Activated CD4-positive, alpha-beta T cell treated with anti-CD3 and anti-CD28 coated beads for 1 hour (primary cell): ENCODE measurements around the gene FAM193A.
"Not testable (repeated sequence)": the region's sequence is repeated elsewhere in the genome, so short reads cannot be mapped to it uniquely, and the experiment has no call there.

Source experiments
- DNase-seq: peaks from one replicate; pipeline ENCODE4 v3.0.0-alpha.2; 2020

The FAM193A gene

DNA sequence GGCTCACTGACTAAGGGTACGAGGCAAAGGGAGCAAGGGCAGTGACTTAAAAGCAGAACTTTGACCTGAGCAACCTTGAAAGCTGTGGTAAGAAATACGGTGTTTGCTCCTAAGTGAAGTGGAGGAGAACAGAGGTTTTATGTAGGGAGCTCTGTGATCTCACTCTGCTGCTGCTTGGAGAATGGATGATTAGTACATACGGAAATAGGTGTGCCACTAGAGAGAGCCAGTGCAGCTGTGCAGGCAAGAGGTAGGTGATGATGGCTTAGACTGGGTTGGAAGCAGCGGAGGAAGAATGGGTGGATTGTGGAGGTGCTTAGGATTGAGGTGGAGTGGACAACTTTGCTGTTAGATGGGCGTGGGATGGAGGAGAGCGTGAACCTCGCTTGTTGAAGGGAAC, 85.0 kb downstream of the FAM193A start:
- DNase-seq, result no peak

DNA sequence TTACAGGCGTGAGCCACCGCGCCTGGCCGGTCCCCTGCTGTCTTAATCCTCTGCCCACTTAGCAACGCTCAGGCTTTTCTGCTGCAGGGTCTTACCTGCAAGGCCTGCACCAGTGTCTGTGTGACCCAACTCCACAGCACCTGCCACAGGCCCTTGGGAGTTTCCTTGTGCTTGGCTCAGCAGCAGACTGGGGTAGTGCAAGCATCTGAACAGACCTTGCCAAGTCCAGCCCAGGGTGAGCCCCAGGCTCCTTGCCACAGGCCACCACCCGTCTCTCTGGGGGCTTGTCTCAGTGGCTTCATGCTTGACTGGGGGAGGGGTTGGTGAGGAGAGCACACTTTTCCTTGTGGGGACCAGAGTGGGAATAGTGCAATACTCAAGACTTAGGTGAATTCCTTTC, 87.0 kb downstream of the FAM193A start:
- no peak for DNase-seq

DNA sequence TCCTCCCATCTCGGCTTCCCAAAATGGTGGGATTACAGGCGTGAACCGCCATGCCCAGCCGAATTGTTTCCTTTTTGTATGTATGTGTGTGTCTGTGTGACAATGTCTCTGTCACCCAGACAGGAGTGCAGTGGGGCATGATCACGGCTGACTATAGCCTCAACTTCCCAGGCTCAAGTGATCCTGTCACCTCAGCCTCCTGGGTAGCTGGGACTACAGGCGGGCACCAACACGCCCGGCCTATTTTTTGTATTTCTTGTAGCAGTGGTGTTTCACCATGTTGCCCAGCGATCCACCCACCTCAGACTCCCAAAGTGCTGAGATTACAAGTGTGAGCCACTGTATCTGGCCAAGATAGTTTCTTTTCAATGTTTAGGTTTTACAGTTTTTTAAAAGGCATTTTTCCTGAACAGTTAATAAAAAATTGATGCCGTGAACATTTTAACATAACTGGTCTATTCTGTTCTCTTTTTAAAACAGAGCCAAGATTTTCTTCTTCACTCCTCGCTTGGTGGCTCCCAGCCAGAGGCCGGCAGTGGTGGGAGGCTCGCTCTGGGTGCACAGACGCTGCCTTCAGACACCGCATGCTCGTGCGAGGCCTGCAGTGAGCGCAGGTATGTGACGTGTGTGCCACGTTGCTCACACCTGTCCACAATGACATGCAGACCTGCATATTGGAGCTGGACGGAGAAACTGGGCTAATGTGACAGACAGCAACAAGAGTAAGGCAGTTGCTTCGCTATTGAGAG, 88.5 kb downstream of the FAM193A start:
- DNase-seq, result no peak

DNA sequence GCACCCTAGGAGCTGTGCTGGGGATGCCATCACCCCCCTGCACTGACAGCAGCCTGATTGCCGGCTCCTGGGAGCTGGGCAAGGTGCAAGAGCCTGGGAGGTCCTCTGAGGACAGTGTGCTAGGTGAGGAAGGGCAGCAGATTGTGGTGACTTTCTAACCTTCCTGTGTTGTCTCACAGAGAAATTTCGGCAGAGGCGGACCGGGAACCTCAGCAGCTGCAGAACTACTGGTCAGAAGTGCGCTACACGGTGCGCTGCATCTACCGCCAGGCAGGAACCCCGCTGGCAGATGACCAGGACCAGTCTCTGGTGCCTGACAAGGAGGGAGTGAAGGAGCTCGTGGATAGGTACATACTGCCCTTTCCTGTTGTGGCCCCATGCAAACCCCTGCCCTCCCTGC, 89.8 kb downstream of the FAM193A start:
- no peak for DNase-seq

DNA sequence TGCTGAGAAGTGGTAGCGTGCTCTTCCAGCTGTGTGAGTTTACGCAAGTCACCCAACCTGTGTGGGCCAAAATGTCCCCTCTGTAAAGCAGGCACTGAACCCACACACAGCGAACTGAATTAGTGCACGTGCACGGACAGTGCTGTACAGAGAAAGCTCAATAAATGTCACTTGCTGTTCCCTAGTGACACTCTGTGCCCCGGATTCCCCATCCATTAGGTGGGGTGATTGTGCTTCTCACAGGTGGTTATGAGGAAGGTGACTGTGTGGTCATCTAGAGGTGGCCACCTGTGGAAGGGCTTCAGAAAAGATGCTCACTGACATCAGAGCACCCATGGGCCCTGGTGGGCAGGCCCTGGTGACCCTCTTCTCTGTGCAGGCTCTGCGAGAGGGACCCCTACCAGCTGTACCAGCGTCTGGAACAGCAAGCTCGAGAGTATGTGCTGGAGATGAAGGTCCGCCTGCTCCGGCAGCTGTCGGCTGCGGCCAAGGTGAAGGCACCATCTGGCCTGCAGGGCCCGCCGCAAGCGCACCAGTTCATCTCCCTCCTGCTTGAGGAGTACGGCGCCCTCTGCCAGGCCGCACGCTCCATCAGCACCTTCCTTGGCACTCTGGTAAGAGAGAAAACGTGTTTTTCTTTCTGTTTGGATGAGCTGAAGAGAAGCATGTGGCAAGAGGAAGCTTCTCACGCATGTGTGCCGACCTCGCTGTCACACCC, 94.3 kb downstream of the FAM193A start:
- no peak for DNase-seq

DNA sequence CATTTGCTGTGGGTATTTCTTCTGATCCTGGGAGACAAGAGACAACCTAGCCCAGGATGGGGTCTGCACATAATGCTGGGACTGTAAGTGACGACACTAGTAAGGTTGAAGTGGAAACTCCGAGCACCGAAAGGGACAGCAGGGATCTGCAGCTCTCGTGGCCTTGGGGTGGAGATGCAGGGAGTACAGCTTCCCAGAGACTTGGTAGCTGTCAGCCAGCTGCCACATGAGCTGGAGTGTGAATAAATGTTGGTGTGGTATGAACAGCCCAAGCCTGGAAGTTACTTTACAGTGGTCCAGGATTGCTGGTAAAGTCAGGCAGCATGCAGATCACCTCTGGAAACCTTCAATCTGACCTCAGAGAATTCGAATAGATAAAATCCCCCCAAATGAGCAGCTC, 97.6 kb downstream of the FAM193A start:
- DNase-seq, result no peak

DNA sequence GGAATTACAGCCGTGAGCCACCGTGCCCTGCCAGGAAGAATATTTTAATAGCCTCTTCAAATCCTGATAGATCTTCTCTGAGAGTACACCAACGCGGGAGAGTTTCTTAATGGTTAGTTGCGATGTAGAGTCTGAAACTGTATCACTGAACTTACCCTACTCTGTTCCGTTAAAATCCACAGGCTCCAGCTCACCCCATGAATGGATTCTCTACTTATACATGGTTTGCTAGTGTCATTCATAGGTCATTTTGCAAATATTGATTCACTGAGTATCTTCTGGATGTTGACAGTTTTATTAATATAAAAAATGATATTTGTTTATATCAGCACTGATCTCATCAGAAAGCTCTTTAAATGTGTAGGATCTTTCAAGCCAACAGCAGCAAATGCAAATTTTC, 99.9 kb downstream of the FAM193A start:
- no peak for DNase-seq

DNA sequence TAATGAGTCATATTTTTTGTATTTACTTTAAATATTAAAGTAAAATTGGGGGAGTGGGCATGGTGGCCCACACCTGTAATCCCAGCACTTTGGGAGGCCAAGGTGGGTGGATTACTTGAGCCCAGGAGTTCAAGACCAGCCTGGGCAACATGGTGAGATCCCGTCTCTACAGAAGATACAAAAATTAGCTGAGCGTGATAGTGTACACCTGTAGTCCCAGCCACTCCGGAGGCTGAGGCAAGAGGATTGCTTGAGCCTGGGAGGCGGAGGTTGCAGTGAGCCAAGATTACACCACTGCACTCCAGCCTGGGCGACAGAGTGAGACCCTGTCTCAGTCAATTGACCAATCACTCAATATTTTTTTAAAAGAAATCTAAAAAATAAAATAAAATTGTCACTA, 100.5 kb downstream of the FAM193A start:
- DNase-seq, result not testable (repeated sequence)

DNA sequence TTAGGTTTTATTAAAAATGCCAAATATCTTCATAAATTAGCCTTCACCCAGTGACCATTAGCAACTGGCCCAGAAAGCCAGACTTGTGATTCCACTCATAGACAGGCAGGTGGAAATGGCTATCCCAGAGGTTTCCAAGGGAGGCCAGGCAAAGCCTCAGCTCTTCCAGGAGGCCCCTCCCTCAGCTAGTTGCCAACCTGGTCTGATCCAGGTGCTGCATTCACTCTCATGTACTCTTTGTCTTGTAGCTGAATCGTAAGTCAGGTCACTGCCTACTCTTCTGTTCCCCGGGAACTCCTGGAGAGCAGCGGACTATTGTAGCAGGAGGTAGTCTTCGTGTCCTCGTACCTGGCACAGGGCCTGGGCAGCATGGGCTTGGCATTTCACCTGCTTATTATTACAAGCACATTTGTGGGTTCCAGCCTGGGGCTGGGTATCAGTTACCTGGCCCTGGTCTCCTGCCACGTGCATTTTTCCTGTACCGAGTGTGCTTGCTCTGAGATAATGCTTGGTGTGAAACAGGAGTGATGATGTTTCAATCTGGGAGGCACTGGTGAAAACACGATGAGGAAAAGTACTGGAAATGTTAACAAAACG, 101.6 kb downstream of the FAM193A start:
- no peak for DNase-seq

DNA sequence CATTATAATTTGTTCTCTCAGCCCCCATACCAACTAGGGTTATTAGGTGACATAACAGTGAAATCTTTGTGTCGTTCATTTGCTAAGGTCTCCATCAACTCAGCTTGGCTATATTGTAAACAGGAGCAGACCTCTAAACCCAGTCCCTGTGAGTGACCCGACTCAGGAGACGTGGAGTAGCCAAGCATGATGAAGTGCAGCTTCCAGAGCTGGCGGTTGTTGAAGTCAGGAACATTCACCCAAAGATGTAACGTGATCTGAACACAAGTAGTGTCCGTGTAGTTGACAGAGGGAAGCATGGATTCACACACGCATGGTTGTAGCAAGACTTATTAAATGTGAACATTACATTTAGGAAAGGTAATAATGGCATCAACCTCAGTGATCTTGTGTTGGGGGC, 102.3 kb downstream of the FAM193A start:
- DNase-seq, result no peak

DNA sequence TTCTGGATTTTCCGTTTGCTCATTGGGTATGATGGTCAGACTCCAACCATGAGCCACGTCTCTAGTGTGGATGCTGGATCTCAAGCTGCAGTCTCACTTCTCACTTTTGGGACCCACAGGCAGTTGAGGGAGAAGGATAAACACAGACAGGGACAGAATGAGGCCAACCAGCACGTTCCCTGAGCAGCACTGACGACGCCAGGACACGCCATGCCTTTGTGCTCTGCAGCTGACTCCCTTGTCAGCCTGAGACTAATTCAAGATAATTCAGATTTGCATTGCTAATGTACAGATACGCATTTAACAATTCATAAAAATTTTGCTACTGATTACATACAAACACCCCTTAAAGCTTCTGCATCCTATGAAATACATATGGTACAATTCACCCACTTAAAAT, 106.5 kb downstream of the FAM193A start:
- no peak for DNase-seq

DNA sequence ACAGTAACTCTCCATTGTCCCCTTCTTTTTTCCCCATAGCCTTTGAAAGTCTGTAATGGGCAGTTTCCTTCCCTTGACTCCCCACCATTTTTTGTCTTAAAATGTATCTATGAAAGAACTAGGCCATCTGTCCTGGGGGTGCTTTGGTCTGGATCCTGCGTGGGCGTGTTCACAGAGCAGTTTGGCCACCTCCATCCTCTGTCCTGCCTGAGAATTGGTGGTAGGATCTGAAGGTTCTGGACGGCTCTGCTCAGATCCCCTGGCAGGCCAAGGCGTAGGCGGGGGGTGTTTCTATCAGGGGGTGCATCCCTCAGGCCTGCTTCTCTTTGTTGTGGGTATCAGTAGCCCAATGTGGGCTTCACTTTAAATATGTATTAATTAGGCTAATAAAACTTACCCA, 107.1 kb downstream of the FAM193A start:
- DNase-seq, result no peak

DNA sequence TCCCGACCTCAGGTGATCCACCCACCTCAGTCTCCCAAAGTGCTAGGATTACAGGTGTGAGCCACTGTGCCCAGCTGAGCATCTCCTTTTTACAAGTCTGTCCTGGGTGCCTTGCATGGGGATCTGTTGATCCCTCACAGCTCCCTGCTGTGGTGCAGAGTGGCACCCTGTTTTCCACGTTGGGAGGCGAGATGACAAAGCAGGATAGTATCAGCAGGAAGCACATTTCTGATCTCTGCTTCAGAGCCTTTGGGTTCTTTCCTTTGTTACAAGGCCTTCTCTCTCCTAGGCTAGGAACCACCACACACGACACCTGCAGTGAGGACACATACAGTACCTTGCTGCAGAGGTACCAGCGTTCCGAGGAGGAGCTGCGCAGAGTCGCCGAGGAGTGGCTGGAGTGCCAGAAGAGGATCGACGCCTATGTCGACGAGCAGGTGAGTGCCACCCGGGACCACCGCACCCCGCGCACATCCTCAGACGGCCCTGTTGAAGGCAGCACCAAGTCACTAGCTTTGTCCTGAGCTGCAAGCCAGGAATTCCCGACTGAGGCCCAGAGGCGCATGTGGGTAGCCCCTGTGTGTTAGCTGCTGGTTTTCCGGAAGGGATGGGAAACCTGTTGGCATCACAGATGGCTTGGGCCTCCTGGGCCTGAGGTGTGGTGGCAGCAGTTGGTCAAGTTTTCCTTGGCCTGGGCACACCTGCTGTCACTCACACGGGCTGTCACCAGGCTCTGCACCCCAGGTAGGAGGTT, 110.1 kb downstream of the FAM193A start:
- no peak for DNase-seq

DNA sequence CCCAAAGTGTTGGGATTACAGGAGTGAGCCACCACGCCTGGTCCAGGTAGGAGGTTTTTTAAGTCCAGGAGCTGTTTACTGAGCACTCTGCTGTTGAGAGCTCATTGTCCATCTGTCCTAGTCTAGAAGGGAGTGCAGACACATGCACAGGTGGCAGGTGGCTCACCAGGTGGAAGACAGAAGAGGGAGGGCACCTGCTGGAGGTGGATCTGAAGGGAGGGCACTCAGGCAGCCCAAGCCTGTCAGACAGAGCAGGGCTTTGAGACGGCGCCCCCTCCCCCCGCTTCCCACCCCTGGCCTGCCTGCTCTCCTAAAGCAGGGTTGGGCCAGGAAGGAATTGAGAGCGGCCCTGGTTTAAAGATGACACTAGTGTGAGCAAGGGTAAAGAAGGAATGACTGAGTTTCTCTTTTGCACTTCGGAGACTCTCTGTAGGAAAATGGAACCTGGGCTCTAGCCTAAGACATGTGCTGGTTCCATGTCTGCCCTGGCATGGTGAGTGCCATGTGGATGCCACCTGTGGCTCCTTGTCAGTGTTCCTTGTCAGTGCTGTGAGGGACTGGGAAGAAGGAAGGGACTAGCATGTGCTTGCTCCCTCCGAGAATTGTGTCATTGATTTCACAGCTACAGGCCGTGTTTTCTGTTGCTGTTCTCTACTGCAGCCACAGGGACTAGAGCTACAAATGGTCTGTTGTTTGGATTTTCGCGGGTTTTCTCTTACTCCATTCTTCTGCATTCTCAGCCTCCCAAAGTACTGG, 111.1 kb downstream of the FAM193A start:
- no peak for DNase-seq

DNA sequence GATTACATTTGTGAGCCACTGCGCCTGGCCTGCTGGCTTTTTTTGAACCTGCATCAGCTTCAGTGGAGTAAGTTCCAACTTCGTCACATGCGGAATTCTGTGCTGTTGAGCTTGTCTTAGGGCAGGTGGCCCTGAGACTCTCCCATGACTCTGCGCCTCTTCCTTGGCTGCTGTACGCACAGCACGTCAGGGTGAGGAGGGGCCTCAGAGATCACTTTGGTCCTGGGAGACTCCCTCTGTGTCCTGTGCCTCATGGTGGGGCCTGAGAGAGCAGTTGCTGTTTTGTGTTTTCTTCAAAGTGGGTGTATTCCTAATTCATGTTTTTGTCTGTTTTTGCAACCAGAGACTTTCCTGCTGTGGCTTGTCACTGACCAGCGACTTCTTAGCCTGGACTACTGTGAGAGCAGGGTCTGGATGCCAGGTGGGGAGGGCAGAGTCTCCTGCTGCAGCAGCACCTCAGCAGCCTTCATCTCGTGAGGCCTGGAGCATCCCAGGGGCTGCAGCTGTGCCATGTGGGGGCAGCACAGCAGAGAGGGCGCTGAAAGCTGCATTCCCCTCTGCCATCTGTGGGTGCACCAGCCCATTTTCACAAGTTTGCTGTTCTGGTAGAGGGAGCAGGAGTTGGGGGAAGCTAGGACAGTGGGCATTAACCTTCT, 111.8 kb downstream of the FAM193A start:
- DNase-seq, result no peak

DNA sequence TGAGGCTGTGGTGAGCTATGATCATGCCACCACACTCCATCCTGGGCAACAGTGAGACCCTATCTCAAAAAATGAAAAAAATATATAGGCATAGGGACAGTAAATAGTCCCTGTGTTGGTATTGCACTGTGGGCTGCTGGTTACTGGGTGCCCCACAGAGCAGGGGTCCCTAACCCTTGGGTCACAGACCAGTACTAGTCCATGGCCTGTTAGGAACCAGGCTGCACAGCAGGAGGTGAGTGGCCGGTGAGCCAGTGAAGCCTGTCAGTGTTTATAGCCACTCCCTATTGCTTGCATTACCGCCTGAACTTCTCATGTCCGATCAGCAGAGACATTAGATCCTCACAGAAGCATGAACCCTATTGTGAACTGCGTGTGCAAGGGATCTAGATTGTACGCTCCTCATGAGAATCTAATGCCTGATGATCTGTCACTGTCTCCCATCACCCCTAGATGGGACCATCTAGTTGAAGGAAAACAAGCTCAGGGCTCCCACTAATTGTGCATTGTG, 113.2 kb downstream of the FAM193A start:
- DNase-seq, result no peak

DNA sequence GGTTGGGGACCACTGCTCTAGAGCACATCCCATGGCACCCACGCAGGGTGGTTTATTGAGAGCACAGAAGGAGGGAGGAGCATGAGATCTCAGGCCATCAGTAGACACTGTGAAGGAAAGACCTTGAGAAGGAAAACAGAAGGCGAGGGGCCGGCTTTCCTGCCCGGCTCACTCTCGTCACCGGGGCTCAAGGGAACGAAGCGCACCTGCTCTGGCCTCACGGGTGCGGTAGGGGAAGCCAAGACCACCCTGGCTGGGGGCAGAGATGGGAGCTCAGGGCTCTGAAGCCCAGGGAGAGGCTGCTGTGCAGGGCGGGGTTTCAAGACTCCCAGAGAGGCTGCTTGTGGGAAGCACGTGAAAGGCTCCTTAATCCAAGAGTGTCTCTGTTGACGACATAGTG, 113.8 kb downstream of the FAM193A start:
- DNase-seq, result no peak

DNA sequence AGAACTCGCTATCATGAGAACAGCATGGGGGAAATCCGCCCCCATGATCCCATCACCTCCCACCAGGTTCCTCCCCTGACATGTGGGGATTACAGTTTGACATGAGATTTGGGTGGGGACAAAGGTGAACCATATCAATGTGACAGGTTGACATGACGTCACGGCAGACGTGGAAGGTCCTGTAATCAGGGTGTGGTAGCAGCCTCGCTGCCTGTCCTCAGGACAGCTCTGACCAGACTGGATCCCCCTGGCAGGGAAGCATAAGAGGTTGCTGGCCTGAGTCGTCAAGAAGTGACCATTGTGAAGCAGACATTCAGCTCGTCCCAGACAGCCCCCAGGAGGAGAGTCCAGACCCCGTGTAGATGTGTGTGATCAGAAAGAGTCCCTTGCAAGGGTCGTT, 115.1 kb downstream of the FAM193A start:
- DNase-seq, result no peak

DNA sequence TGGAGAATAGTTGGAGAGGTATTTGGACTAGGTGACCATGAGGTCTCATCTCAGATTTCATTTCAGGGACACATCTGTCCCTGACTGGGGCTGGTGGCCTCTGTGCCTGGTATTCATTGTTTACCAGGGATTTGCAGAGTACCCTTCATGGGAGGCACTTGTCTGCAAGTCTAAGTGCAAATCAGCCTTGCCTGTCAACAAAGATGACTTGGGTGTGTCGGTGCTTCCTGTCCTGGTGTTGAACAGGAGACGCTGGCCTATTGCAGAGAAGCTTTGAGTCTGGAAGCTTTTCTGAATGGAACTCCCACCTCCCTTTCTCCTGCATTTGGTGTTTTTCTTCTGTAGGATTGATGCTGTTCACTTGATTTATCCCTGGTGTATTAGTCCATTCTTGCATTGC, 115.6 kb downstream of the FAM193A start:
- DNase-seq, result no peak

DNA sequence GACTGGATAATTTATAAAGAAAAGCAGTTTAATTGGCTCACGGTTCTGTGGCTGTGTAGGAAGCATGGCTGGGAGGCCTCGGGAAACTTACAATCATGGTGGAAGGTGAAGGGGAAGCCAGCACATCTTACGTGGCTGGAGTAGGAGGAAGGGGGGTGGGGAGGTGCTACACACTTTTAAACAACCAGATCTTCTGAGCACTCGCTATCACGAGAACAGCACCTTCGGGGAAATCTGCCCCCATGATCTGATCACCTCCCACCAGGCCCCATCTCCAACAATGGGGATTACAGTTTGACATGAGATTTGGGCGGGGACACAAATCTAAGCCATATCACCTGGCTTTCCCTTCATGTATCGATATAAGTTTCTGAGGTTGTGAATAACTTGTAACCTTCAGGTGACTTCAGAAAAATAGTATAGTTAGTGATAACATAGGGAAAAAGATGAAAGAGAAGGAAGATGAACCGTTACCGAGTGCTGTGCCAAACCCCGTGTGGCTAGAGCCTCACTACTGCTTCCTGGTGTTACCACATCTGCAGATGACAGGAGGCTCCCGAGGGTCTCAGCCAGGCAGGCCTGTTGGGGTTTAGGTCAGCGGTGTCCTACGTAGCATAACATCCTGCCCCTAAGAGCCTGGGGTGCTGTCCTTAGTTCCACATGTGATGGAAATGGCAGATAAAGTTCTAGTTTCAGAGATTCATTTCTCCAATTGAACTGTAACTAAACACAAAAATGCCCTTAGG, 116.1 kb downstream of the FAM193A start:
- DNase-seq, result no peak

DNA sequence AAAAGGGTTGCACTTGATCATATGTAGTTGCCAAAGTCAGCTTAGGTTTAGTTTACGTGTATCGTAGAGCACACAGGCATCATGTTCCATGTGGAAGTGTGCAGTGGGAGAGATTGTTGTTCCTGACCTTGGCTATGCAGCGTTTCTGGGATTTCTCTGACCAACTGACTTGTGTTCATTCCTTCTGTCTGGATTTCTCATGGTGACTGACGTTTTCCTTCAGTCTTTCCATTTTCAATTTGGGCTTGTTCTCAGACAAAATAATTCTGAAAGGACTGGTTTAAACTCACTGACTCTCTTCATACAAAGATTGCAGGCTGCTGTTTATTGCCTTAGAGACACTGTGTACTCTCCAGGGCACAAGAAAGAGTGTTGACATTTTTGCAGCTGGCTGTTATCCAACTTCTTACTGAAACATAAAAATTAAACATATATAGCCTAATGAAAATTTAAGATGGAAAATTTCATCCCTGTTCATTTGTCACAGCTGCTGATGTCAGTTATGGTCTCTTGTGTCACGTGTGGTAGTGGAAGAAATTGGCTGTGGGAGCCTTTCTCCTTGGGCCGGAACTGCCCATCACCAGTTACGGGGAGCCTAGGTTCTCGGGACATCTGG, 124.3 kb downstream of the FAM193A start:
- DNase-seq, result no peak
